8988T (cell line): Measurements from ENCODE around the gene GJA5.

Experiments
- DNase-seq: peaks from one replicate; pipeline ENCODE4 v3.0.0; 2011

The GJA5 gene

DNA sequence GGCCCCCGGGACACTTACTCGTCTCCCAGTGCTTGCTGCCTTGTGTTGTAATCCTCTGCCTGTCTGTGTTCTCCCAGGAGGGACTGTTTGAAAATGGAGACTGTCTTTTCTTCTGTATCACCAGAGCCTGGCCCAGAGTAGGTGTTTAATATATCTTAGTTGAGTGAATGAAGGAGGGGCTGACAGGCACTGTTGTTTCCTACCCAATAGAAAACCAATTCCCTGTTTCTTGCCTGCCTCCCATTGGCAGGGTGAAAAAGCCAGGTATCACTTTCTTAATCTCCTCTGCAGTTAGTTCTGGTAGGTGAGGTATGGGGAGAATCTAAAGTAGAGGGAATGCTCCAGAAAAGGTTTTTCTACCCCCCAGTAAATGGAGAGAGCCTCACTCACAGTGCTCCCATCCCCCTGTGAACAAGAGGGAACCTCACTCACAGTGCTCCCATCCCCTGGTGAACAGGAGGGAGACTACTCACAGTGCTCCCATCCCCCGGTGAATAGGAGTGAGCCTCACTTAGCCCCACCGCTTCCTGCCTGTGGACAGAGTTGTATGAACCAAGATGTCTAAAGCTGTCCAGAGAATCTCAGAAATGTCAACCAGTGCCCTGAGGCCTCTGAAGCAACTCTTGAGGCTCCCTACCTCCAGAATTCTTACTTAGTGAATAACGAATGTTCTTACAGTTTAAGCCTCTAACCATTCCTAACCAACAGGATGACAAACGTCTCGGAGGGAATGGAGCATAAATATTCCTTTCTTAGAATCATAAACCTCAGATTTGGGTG is at the start of gene GJA5:
Gene GJA5, minus strand, starts transcription at position 122 of the 780 bp plus-strand sequence. CDS start 1,364 bp downstream, outside the sequence.
- DNase-seq, result no peak

DNA sequence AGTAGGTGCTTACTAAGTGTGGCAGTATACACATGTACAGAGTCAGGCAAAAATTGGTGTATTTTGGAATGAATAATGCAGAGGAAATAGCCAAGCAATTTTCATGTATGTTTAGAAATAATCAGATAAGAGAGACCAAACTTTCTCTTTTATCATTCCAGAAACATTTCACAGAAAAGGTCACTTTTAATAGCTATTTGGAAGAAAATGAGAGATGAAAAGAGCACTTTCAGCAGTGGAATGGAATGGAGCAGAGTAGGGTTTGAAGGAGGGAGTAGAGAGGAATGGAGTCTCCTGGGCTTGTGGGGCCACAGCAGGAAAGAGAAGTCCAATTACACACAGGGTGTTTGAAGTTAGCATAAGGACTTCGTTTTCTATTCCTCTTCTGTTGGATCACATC is 48.8 kb upstream of the GJA5 start:
- DNase-seq, result no peak

- no peak for DNase-seq
These were observed 47.6 kb upstream of the GJA5 start for GRCh38 chr1:147808025-147808424.

DNA sequence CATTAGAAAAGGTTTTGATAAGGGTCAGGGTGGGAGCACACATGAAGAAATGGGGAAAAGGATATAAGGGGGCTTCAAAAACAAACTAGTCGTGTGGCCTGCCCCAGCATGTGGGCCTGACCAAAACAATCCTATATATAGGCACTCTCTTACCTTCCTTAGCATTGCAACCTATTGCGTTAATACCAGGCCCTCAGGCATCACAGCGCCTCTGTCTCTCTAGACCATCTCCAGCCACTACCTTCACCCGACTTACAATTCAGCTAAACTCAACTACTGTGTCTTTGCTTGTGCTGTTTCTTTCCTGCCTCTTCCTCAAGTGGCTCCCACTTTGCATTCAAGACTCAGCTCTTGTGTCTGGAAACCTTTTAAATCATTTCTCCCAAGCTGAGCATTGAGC is 47.0 kb upstream of the GJA5 start:
- DNase-seq, result no peak

GRCh38 chr1:147804942-147805723 is 44.7 kb upstream of the GJA5 start:
- no peak for DNase-seq

DNA sequence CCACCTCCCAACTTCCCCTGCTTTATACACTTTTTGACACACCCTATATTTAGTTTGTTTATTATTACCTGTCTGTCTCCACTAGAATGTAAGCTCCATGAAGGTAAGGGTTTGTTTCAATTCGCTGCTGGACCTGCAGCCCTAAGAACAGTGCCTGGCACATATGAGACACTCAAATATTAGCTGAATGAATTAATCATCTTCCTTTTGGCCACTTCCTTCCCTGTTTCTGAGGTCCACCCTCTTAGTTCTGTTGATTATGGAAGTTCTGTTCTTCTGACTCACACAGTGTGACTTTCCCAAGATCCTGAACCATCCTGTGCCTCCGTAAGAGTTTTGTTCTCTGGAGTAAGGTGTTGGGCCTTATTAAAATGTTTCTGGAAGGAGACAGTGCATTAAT is 40.4 kb upstream of the GJA5 start:
- no peak for DNase-seq

DNA sequence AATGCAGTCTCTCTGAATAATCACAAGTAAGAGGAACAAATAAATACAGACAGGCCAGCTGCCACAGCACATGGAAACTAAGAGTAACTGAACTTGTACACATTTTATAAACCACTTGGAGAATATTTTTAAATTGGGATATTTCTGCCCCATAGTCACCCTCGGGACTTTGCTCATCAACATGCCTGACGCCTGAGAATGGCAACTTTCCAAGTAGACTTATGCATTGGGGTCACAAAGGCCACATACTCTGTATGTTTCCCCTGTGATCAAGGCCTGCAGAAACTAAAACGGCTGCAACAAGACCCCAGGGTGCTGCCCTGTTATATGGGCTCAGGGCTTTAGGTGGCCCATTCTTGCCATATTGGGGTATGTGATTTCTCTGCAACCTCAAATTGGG is 38.3 kb upstream of the GJA5 start:
- no peak for DNase-seq

- DNase-seq, result no peak
These were observed 34.2 kb upstream of the GJA5 start for GRCh38 chr1:147794570-147794969.

DNA sequence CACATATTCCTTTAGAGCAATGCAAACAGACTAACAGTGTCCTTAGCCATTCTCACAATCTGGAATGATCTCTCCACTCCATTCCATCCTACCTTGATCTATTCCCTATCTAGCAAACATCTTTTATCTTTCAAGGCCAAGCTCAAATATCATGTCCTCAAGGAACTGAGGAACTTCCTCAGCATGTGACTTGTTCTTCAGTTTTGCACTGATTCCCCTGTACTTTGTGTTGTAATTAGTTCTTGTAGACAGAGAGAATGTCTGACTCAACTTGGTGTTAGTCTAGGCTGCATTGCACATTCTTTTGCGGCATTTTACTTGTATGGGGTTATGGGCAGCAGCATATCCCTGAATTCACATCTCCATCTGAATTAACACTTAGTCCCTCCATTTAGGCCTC is 31.5 kb upstream of the GJA5 start:
- no peak for DNase-seq

- DNase-seq, result no peak
These were observed 27.4 kb upstream of the GJA5 start for GRCh38 chr1:147787765-147788164.

GRCh38 chr1:147786536-147786935 is 26.1 kb upstream of the GJA5 start:
- no peak for DNase-seq

DNA sequence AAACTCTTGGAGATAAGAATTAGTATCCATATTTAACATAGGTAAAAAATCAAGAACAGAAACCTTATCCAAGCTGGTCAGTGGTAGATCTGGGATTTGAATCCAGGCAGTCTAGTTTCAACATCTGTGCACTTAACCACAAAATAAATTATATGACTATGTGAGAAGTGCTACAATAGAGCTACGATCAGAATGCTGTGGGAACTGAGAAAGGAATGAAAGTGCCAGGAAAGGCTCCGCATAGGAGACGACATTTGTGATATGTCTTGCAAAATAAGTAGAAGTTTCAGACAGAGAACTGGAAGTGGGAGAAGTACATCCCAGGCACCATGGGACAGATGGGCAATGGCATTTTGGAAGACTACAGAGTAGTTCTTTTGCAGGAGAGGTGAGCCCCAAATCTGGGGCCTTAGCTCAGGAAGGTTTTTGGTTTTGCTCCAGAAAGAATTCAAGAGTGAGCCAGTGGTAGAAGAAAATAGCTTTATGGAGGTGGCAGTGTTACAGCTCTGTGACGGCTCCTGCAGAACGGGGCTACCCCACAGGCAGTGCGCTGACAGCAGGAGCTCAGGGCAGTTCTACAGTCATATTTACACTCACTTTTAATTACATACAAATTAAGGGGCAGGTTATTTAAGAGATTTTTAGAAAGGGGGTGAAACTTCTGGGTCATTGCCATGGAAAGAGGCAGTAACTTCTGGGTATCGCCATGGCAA is 25.5 kb upstream of the GJA5 start:
- no peak for DNase-seq

- no peak for DNase-seq
These were observed 24.5 kb upstream of the GJA5 start for GRCh38 chr1:147784941-147785340.

DNA sequence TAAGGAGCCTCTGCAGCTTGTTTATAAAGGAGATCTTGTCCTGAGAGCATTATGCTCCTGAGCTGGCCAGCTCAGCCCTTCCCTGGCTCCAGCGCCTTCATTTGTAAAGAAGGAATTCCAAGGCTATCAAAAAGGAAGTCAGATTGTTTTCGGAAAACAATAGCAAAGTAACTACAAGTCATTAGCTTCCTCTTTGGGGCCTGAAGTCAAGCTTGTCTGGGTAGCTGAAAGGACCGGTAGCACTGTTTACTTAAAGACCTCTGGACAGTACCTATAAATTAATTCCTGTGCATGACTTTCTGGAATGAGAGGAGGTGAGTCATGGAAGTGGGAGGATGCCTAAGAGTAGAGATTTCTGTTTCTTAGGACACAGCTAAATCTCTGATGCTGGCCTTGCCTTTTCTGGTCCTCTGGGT is 20.7 kb upstream of the GJA5 start:
- DNase-seq, result no peak

DNA sequence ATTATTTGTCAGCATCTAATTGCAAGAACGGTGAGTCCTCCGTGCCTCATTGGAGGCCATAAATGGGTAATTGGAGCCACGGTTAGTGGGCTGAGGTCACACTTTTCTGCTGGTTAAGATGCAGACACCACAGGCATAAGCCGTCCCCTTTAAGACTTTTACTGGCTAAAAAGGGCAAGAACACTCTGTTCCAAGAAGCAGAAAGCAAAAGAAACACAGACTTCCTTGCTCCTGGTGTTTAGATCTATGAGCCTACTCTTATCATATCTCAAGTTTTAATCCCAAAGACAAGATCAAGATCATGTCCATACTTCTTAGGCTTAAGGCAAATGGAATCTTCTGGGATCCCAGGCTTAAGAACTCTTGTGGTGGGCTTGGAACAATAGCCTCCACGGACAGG is 17.3 kb upstream of the GJA5 start:
- no peak for DNase-seq

- no peak for DNase-seq
These were observed 12.9 kb upstream of the GJA5 start for GRCh38 chr1:147773215-147773715.

DNA sequence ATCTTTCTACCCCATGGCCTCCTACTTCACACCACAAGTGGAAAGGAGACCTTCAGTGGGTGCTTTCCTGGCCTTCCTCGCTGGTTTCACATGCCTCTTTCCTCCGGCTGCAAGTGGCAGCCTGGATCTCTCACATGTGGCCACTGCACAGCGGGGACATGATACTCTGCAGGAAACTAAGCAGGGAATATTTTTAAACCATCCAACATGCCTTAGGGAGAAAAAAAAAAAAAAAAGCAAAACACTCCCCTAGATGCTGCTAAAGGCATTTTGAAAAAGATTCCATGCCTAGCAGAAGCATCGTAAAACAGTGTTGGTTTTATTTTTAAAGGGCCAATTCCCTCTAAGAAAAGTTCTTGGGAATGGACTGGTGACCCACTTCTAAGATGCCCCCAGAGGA is 12.2 kb upstream of the GJA5 start:
- DNase-seq, result no peak

GRCh38 chr1:147771226-147772125 is 11.1 kb upstream of the GJA5 start:
- no peak for DNase-seq

DNA sequence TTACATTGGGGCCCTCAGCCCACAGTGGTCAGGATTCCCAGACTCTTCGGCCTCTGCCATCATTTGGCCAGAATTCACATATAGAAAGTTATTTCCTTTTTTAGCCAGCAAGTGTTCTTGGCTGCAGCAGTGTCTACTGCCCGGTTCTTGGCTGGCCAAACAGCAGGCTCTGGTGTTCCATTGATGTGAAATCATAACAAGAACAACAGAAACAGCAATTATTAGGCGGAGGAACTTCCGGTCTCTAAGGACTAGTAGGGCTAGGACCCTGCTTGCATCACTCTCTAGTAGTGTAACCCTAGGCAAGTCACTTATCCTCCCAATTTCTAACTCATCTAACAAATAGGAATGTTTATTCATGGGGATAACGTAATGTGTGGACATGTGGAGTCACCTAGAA is 8.7 kb upstream of the GJA5 start:
- DNase-seq, result no peak

DNA sequence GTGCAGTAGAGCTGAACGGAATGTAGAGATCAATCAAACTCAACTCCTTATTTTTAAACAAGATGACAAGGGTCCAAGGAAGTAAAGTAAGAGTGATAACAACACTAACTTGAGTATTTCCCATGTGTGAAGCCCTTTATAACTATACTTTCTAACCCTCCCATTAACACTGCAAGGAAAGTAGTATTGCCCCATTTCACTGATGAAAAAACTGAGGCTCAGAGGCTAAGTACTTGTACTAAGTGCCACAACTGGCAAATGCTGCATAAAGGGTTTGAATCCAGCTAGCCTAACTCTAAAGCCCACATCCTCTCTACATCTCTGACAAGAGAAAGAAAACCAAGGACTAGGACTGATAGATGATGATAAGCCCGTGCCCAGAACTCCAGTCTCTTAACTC is 8.2 kb upstream of the GJA5 start:
- no peak for DNase-seq

DNA sequence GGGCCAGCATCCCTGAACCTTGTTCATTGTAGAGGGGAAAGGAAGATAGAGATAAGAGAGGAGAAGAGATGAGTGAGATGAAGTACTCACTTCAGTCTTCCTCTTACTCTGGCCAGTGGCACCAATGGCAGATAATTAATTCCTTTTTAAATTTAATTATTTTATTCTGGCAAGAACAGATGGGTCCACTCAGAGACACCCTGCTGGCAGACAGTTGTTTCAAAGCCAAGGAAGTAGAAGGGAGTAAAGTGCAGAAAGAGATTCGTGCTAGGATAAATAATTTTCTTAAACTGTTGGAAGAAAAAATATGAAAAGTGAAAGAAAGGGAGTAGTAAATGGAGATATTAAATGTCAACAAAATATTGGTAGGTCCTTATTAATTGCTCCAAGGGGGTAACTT is 7.7 kb upstream of the GJA5 start:
- DNase-seq, result no peak

GRCh38 chr1:147762233-147763024 is 2.0 kb upstream of the GJA5 start:
- no peak for DNase-seq
